Measurements from ENCODE around the gene LSM4. TPM values are rescaled to one million over a fixed set of nuclear protein-coding genes. Genes with fewer than 3 reads are reported as not detected.

Gene LSM4
- total RNA-seq, 2 experiments from 2014 or later, result 40.2 to 47.4 TPM

DNA sequence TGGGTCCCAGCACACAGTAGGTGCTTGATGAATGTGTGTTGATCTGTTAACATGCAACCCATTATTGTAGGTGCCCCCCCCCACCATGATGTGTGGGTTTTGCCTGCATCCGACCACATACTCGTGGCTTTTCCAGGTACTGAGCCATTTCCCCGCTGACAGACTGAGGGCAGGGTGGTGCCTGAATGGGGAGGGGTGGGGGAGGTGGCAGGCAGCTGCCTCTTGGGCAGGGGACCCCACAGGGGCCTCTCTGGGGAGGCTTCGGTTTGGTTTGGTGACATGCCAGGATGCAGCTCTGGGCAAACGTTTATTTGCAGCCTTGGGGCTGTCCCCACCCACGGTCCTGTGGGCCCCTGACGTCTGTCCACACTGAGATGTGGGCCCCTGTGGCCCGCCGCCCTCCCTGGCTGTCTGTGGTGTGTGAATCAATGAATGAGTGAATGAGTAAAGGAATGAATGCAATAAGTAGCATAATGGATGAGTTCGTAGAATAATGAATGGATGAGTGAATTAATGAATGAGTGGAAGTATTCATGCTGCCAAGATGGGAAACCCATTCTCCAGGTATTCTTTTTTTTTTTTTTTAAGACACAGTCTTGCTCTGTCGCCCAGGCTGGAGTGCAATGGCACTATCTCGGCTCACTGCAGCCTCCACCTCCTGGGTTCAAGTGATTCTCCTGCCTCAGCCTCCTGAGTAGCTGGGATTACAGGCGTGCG is 32.4 kb downstream of the LSM4 start:
- H3K36me3 ChIP-seq (ENCODE audit: insufficient read depth, low read length), result no peaks in the 10 kb centered on the region
- peak; percentile 42 for ATAC-seq (ENCODE audit: poor library complexity)
- no peaks in the 10 kb centered on the region for H3K9me3 ChIP-seq (ENCODE audit: control insufficient read depth in 1 of 2, insufficient read depth in 1 of 2, low read length in 2 of 2)
- H3K9me3 Mint-ChIP-seq, result no peaks in the 10 kb centered on the region
- H3K27me3 Mint-ChIP-seq, result no peaks in the 10 kb centered on the region
- TF ChIP-seq, protein P1, sequence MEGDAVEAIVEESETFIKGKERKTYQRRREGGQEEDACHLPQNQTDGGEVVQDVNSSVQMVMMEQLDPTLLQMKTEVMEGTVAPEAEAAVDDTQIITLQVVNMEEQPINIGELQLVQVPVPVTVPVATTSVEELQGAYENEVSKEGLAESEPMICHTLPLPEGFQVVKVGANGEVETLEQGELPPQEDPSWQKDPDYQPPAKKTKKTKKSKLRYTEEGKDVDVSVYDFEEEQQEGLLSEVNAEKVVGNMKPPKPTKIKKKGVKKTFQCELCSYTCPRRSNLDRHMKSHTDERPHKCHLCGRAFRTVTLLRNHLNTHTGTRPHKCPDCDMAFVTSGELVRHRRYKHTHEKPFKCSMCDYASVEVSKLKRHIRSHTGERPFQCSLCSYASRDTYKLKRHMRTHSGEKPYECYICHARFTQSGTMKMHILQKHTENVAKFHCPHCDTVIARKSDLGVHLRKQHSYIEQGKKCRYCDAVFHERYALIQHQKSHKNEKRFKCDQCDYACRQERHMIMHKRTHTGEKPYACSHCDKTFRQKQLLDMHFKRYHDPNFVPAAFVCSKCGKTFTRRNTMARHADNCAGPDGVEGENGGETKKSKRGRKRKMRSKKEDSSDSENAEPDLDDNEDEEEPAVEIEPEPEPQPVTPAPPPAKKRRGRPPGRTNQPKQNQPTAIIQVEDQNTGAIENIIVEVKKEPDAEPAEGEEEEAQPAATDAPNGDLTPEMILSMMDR (IDR thresholded peaks at IDR 0.05), result no peak
- peak; percentile 43 to 95 (median 68) for DNase-seq
- intact Hi-C loops (cut with DNase I, micrococcal nuclease), result loop anchor here in 1 of 2 experiments (1.0 to 5.0 kb wide), 2 partner anchors 9 to 37 kb away; partner anchors contain the start of gene JUND
- peak overlapping the region; percentile 89 for H3K4me3 Mint-ChIP-seq
- H3K4me1 ChIP-seq (ENCODE audit: insufficient read depth, low read length), result peaks cover 68% of the 10 kb centered on the region
- CTCF ChIA-PET, result interaction anchor here (0.7 to 2.8 kb wide), 2 partner anchors 10 to 11 kb away, joined by 3 to 18 read pairs; no protein-coding TSS in a partner anchor
- H3K4me3 ChIP-seq (ENCODE audit: low read length), result no peak overlapping the region
- peak overlapping the region; percentile 91 for H3K27ac Mint-ChIP-seq
- H3K4me1 Mint-ChIP-seq (ENCODE audit: low read depth), result peaks cover 67% of the 10 kb centered on the region
- POLR2A ChIA-PET, result interaction anchor here (1.2 to 18.2 kb wide), 3 partner anchors 10 to 26 kb away, joined by 5 to 761 read pairs (median 327); partner anchors contain the start of genes JUND and LSM4
- H3K27me3 ChIP-seq (ENCODE audit: control insufficient read depth in 1 of 2, insufficient read depth in 2 of 2, low read length in 2 of 2), result no peaks in the 10 kb centered on the region
- no peaks in the 10 kb centered on the region for H3K36me3 Mint-ChIP-seq (ENCODE audit: low read depth)
- peak overlapping the region; percentile 96 to 100 for H3K27ac ChIP-seq (ENCODE audit: low read depth in 1 of 2, low read length in 2 of 2)

DNA sequence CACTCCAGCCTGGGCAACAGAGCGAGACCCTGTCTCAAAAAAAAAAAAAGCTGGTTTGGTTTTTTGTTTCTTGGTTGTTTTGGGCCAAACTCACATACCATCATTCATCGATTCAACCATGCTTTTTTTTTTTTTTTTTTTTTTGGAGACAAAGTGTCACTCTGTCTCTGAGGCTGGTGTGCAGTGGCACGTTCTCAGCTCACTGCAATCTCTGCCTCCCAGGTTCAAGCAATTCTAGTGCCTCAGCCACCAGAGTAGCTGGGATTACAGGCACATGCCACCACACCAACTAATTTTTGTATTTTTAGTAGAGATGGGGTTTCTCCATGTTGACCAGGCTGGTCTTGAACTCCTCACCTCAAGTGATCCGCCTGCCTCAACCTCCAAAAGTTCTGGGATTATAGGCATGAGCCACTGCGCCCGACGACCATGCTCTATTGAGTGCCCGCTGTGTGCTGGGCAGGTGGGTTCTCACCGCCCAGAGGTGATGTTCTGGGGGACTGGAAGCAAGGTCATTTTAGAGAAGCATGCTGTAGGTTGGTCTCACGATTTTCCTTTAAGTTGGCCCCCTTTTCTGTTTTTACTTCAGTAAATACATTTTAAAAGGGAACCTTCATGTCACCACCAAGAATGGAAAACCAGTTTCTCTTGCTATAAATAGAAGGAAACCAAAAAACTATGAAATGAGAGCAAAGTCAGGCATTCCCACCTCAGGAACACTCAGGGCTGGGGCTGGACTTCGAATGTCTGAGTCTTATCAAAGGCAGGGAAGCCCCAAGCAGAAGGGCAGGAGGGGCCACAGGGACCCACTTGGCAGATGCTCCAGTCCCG is 33.2 kb downstream of the LSM4 start:
- no peaks in the 10 kb centered on the region for H3K9me3 Mint-ChIP-seq
- Histone ChIP-seq H3K27ac (ENCODE audit: low read depth in 1 of 2, low read length in 2 of 2) (peak overlapping the region; percentile 96 to 100), H3K9me3 (ENCODE audit: control insufficient read depth in 1 of 2, insufficient read depth in 1 of 2, low read length in 2 of 2) (no peaks in the 10 kb centered on the region), H3K4me3 (ENCODE audit: low read length) (no peak overlapping the region), H3K4me1 (ENCODE audit: insufficient read depth, low read length) (peaks cover 69% of the 10 kb centered on the region), H3K27me3 (ENCODE audit: control insufficient read depth in 1 of 2, insufficient read depth in 2 of 2, low read length in 2 of 2) (no peaks in the 10 kb centered on the region), H3K36me3 (ENCODE audit: insufficient read depth, low read length) (no peaks in the 10 kb centered on the region)
- H3K27me3 Mint-ChIP-seq, result no peaks in the 10 kb centered on the region
- intact Hi-C loops (cut with DNase I, micrococcal nuclease), result loop anchor here in 1 of 2 experiments (1.0 to 5.0 kb wide), 2 partner anchors 8 to 38 kb away; partner anchors contain the start of gene JUND
- H3K4me1 Mint-ChIP-seq (ENCODE audit: low read depth), result peaks cover 69% of the 10 kb centered on the region
- ChIA-PET POLR2A (interaction anchor here (0.6 to 18.2 kb wide), 4 partner anchors 9 to 870 kb away, joined by 4 to 761 read pairs (median 166); partner anchors contain the start of genes JUND, LSM4 and MVB12A), CTCF (interaction anchor here (0.6 to 2.8 kb wide), 5 partner anchors 9 to 810 kb away, joined by 3 to 18 read pairs (median 3); no protein-coding TSS in a partner anchor)
- no peak for ATAC-seq (ENCODE audit: poor library complexity)
- no peaks in the 10 kb centered on the region for H3K36me3 Mint-ChIP-seq (ENCODE audit: low read depth)
- TF ChIP-seq, protein P1 (IDR thresholded peaks at IDR 0.05), result no peak
- no peak for DNase-seq
- peak overlapping the region; percentile 89 for H3K4me3 Mint-ChIP-seq
- H3K27ac Mint-ChIP-seq, result peak overlapping the region; percentile 91

All from CD4-positive, alpha-beta T cell (primary cell).